SU-DHL-6 (cell line): ENCODE measurements around the gene PTGDS.
A peak's percentile ranks its signal among the peaks of the same experiment; 100 is the strongest.

Experiments used
- H2AFZ ChIP-seq: fragments of 200-600 bp; sonication (generic); 2 replicates; pipeline ENCODE4 v1.6.1; 2014; ENCODE audit warnings: low read depth, mild to moderate bottlenecking, moderate library complexity, mixed read lengths, antibody characterized with exemption, low read length; ENCODE audit not compliant: severe bottlenecking
- H3F3A ChIP-seq: fragments of 200-600 bp; shearing (Covaris generic); 2 replicates; pipeline ENCODE4 v1.6.0; 2016; ENCODE audit warnings: antibody characterized with exemption, mild to moderate bottlenecking; ENCODE audit not compliant: insufficient read depth
- H3K27ac ChIP-seq: fragments of 200-600 bp; sonication (generic); 2 replicates; pipeline ENCODE4 v1.5.1; 2016; ENCODE audit warnings: low read depth, mild to moderate bottlenecking, low read length, moderate library complexity, mixed read lengths
- H3K27me3 ChIP-seq: fragments of 200-600 bp; sonication (generic), shearing (Covaris generic); 2 replicates; pipeline ENCODE4 v1.6.0; 2014; ENCODE audit warnings: mild to moderate bottlenecking, low read length
- H3K36me3 ChIP-seq: fragments of 200-600 bp; sonication (generic); 2 replicates; pipeline ENCODE4 v1.6.1; 2014; ENCODE audit warnings: mild to moderate bottlenecking, low read length, mixed read lengths
- H3K4me2 ChIP-seq: fragments of 300-600, 200-600 bp; shearing (Covaris generic), sonication (generic); 2 replicates; pipeline ENCODE4 v1.6.0; 2014; ENCODE audit warnings: low read length, low read depth, mild to moderate bottlenecking; ENCODE audit not compliant: poor library complexity, severe bottlenecking
- H3K4me3 ChIP-seq: fragments of 200-600 bp; sonication (generic); 2 replicates; pipeline ENCODE4 v1.5.1; 2014; ENCODE audit warnings: antibody characterized with exemption, low read length, mild to moderate bottlenecking, mixed read lengths; ENCODE audit not compliant: insufficient read depth, poor library complexity, severe bottlenecking
- H3K79me2 ChIP-seq: fragments of 200-600 bp; sonication (generic); 2 replicates; pipeline ENCODE4 v1.6.1; 2014; ENCODE audit warnings: mild to moderate bottlenecking, low read length, moderate library complexity; ENCODE audit not compliant: insufficient read depth
- H3K9ac ChIP-seq: fragments of 200-600 bp; sonication (generic); 2 replicates; pipeline ENCODE4 v1.7.0; 2014; ENCODE audit warnings: mild to moderate bottlenecking, low read length
- H3K9me2 ChIP-seq: fragments of 200-600 bp; sonication (generic); replicated peaks from 2 replicates; pipeline ENCODE4 v1.6.1; 2014; ENCODE audit warnings: low read length; ENCODE audit not compliant: insufficient read depth
- H3K9me3 ChIP-seq: fragments of 200-600 bp; sonication (generic); 2 replicates; pipeline ENCODE4 v1.6.1; 2014; ENCODE audit warnings: low read length, mixed read lengths; ENCODE audit not compliant: insufficient read depth
- H4K20me1 ChIP-seq: fragments of 200-600 bp; sonication (generic); 2 replicates; pipeline ENCODE4 v1.6.1; 2014; ENCODE audit warnings: low read depth, mild to moderate bottlenecking, antibody characterized with exemption, low read length, moderate library complexity, mixed read lengths
- EZH2phosphoT487 ChIP-seq: fragments of 200-600 bp; sonication (generic), shearing (Covaris generic); conservative IDR thresholded peaks from 2 replicates; pipeline ENCODE4 v1.6.1; 2018; ENCODE audit warnings: mild to moderate bottlenecking, antibody characterized with exemption, low read length, moderate library complexity, mixed read lengths
- TF ChIP-seq, protein P1 (sequence below): fragments of 200-600 bp; sonication (generic); IDR thresholded peaks from one replicate; pipeline ENCODE4 v1.5.1; 2017; ENCODE audit warnings: antibody characterized with exemption, mild to moderate bottlenecking, low read length, moderate library complexity; ENCODE audit not compliant: insufficient read depth, poor library complexity, severe bottlenecking

PTGDS gene

DNA sequence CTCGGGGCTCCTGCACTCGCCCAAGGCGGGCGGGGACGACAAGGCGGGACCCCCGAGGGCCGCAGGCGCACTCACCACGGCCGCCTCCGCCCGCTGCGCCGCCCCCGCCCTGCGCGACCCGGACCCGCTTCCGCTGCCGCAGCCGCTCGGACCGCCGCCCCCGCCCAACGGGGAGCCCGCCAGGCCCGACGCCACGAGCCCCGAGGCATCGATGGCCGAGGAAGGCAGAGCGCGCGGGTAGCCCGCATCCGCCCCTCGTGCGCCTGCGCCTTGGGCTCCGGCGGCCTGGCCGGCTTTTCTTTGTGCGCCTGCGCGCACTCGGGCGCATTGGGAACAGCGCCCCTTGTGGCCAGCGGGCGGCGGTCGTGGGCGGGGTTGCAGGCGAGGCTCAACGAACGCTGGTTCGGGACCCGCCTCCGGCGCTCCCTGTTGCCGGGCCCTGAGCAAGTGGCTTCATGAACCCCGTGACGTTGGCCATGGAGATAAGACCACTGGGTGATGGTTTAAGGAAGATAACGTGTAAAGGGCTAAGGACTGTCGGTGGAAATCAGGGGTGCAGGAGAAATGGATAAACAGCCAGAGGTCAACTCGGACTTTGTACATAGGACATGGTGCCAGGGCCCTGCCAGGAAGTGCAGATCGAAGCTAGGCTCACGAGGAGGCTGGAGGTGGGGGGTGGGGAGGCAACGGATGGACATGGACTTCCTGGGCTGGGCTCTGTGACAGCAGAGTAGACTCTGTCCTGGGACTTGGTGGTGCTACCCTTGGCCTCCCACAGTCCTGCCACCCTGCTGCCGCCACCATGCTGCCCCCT lies 32.6 kb upstream of the PTGDS start, which contains the start of the genes C8G and FBXW5:
TSS of gene C8G (plus strand) at position 725 of the 814 bp plus-strand sequence. CDS start at position 803, 78 bp downstream.
TSS of gene FBXW5 (minus strand) at position 220 of the 814 bp plus-strand sequence. CDS start 655 bp downstream, outside the sequence.
- Histone ChIP-seq H3K9ac (peak within 1 kb of the TSS; percentile 94), H3K9me2 (no peaks in the 10 kb centered on the region), H3K9me3 (no peaks in the 10 kb centered on the region), H3K4me2 (peak within 1 kb of the TSS; percentile 57), H4K20me1 (no peaks in the 10 kb centered on the region), H3K36me3 (no peaks in the 10 kb centered on the region), H3K27me3 (no peaks in the 10 kb centered on the region), H3K79me2 (peaks cover 8% of the 10 kb centered on the region), H3K4me3 (peak within 1 kb of the TSS; percentile 88), H2AFZ (no peak within 1 kb of the TSS), H3F3A (no peaks in the 10 kb centered on the region), H3K27ac (peak within 1 kb of the TSS; percentile 69)
- no peak for TF ChIP-seq EZH2phosphoT487
- TF ChIP-seq, protein P1, sequence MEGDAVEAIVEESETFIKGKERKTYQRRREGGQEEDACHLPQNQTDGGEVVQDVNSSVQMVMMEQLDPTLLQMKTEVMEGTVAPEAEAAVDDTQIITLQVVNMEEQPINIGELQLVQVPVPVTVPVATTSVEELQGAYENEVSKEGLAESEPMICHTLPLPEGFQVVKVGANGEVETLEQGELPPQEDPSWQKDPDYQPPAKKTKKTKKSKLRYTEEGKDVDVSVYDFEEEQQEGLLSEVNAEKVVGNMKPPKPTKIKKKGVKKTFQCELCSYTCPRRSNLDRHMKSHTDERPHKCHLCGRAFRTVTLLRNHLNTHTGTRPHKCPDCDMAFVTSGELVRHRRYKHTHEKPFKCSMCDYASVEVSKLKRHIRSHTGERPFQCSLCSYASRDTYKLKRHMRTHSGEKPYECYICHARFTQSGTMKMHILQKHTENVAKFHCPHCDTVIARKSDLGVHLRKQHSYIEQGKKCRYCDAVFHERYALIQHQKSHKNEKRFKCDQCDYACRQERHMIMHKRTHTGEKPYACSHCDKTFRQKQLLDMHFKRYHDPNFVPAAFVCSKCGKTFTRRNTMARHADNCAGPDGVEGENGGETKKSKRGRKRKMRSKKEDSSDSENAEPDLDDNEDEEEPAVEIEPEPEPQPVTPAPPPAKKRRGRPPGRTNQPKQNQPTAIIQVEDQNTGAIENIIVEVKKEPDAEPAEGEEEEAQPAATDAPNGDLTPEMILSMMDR, result peak; percentile 90

DNA sequence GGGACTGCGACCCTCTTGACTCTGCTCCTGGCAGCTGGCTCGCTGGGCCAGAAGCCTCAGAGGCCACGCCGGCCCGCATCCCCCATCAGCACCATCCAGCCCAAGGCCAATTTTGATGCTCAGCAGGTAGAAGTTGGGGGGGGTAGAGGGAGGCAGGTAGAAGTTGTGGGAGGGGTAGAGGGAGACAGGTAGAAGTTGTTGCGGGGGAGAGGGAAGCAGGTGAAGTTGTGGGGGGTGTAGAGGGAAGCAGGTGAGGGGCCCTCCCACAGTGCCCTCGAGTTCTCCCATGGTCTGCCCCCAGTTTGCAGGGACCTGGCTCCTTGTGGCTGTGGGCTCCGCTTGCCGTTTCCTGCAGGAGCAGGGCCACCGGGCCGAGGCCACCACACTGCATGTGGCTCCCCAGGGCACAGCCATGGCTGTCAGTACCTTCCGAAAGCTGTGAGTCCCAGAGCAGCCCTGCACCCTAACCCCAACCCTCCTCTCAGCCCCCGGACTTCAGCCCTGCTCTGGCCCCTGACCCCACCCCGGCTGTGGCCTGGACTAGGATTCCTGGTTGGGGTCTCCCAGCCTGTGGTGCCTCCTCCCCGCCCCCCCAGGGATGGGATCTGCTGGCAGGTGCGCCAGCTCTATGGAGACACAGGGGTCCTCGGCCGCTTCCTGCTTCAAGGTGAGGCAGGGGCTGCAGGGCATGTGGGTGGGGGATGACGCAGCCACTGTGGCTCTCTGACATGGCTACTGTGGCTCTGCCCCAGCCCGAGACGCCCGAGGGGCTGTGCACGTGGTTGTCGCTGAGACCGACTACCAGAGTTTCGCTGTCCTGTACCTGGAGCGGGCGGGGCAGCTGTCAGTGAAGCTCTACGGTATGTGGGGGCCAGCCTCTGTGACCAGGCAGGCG lies 31.7 kb upstream of the PTGDS start:
- H3K27me3 ChIP-seq, result no peaks in the 10 kb centered on the region
- H3K79me2 ChIP-seq, result peaks cover 8% of the 10 kb centered on the region
- H3K9ac ChIP-seq, result no peak overlapping the region
- H4K20me1 ChIP-seq, result no peaks in the 10 kb centered on the region
- no peaks in the 10 kb centered on the region for H3K36me3 ChIP-seq
- H3K27ac ChIP-seq, result no peak overlapping the region
- H3K9me2 ChIP-seq, result no peaks in the 10 kb centered on the region
- no peak overlapping the region for H3K4me2 ChIP-seq
- TF ChIP-seq EZH2phosphoT487, result no peak
- TF ChIP-seq, protein P1, result no peak
- H2AFZ ChIP-seq, result no peak overlapping the region
- no peaks in the 10 kb centered on the region for H3K9me3 ChIP-seq
- H3K4me3 ChIP-seq, result no peak overlapping the region
- H3F3A ChIP-seq, result no peaks in the 10 kb centered on the region

DNA sequence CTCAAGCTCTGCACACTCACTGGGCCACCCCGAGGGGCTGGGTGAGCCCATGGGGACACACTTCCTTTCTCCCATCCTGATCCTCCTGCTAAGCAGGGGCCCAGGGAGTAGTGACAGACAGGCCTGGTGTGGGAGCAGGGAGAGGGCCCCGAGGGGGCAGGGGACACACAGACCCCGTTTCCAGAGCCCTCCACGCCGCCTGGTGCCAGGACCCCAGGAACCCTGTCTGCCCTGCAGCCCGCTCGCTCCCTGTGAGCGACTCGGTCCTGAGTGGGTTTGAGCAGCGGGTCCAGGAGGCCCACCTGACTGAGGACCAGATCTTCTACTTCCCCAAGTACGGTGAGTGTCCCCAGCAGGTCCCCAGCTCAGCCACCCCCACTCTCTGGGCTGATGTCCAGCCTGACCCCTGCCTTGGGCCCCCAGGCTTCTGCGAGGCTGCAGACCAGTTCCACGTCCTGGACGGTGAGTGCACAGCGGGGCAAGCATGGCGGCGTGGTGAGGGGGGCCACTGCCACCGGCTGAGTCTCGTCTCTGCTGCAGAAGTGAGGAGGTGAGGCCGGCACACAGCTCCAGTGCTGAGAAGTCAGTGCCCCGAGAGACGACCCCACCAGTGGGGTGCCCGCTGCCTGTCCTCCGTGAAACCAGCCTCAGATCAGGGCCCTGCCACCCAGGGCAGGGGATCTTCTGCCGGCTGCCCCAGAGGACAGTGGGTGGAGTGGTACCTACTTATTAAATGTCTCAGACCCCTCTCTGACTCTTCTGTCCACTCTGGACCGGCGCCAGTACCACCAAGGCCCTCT lies 30.9 kb upstream of the PTGDS start:
- no peaks in the 10 kb centered on the region for H3K27me3 ChIP-seq
- no peaks in the 10 kb centered on the region for H3K9me3 ChIP-seq
- H3K9ac ChIP-seq, result no peak overlapping the region
- no peaks in the 10 kb centered on the region for H3K36me3 ChIP-seq
- TF ChIP-seq EZH2phosphoT487, result no peak
- no peak overlapping the region for H2AFZ ChIP-seq
- no peak overlapping the region for H3K4me3 ChIP-seq
- no peaks in the 10 kb centered on the region for H3K9me2 ChIP-seq
- no peaks in the 10 kb centered on the region for H3F3A ChIP-seq
- H3K4me2 ChIP-seq, result no peak overlapping the region
- no peak overlapping the region for H3K27ac ChIP-seq
- H4K20me1 ChIP-seq, result no peaks in the 10 kb centered on the region
- peaks cover 8% of the 10 kb centered on the region for H3K79me2 ChIP-seq
